ENCODE results near the gene STK39. TPM values are rescaled to one million over a fixed set of nuclear protein-coding genes. Genes with fewer than 3 reads are reported as not detected.

The STK39 gene
- total RNA-seq, 1 donor from 2014 or later, result 29.6 TPM

DNA sequence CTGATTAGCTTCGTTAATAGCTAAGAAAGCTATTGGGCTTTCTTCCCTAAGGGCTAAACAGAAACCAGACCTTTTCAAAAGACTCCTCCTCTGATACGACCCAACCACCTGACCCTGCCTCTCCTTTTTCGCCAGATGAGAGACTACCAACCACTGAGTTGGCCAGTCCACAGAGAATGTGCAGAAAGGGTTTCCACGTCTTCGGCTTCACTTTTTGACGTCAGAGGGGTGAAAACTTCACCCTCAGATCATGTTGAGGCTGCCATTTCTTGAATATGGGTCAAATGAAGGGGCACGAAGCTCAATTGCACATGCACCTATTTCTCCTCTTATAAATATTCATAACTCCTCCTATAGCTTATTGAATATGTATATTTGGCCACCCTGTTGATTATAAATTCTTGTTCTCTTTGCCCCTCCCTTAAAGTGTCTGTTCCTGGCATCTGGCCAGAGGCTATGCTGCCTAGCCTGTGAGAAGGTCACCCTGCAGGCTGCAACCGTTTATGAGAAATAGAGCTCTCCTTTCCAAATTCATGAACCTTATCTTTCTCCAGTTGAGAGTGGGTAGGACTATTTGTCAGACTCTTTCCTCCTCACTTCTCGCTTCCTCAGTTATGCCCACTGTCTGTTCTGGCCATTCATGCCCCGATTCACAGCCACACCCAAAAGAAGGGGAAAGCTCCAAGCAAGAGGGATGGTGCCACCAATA, 301.6 kb downstream of the STK39 start:
- no peak for ATAC-seq

DNA sequence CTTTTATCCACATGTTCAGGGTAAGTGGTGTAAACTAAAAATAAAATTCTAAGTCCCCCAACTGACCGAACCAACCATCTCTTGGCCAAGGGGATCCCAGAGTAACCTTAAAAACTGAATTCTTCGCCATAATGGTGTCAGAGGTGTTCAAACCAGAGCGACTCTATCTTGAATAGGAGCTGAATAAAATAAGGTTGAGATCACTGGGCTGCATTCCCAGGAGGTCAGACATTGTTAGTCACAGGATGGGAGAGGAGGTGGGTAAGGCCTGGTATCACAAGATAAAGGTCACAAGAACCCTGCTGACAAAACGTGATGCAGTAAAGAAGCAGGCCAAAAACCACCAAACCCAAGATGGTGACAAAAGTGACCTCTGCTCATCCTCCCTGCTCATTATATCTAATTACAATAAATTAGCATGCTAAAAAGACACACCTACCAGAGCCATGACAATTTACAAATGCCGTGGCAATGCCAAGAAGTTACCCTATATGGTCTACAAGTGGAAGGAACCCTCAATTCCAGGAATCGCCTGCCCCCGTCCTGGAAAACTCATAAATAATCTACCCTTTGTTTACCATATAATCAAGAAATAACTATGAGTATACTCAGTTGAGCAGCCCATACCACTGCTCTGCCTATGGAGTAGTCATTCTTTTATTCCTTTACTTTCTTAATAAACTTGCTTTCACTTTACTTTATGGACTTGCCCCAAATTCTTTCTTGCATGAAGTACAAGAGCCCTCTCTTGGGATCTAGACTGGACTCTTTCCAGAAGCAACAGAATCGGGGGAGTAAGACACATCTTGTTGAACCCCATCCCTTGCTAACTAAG, 302.4 kb downstream of the STK39 start:
- no peak for ATAC-seq

DNA sequence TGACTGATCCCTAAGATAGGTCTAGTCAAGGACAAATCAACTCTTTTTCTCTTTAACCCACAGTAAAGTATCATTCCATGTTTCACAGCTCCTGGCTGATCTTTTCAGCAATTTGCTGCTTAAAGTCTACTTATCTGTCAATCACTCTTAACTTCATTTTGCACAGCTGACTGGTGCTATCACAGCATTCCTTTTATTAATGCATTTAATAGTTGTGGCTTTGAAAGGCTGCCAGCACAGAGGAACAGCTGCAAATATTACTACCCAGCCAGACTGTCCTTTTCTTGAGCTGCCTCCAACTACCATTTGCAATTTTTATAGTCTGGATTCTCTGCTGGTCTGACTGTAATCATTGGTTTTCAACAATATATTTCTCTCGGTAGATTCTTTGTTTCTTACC, 303.5 kb downstream of the STK39 start:
- ATAC-seq, result no peak

DNA sequence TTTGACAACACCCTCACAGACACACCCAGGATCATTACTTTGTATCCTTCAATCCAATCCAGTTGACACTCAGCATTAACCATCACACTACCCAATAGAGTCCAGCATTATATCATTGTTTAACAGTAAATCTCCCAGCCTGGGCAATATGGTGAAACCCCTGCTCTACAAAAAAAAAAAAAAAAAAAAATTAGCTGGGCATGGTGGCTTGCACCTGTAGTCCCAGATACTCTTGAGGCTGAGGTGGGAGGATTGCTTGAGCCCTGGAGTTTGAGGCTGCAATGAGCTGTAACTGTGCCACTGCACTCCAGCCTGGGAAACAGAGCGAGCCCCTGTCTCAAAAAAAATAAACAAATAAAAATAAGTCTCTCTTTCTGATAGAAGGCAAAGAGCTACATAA, 304.0 kb downstream of the STK39 start:
- no peak for ATAC-seq

DNA sequence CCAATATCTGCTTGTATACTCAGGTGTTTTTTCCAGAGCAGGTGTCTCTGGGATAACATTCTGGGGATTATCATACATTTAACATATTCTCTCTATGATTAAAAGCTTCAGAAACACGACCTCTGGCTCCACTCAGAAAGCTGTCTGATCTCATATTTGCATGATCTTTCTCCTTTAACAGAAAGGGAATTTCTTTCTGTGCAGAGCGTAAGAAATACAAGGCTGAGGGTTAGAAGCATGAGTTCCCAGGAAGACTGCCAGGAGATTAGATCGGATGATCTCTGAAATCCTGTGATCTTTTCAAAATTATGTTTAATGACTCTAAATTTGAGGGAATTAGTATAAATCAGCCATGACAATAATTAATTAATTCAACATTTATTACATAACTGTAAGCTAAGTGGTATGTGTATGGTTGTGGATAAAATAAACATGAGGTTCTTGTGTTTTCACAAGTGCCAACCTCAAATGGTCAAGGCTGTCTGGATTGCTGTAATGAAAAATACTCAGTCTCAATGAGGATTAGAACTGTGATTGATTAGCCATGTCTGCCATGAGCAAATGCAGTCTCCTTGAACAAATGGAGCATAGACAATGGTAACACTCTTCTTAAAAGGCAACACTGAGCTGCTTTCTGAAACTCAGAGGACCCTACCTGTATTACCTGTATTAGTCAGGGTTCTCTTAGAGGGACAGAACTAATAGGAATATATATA, 304.9 kb downstream of the STK39 start:
- ATAC-seq, result no peak

DNA sequence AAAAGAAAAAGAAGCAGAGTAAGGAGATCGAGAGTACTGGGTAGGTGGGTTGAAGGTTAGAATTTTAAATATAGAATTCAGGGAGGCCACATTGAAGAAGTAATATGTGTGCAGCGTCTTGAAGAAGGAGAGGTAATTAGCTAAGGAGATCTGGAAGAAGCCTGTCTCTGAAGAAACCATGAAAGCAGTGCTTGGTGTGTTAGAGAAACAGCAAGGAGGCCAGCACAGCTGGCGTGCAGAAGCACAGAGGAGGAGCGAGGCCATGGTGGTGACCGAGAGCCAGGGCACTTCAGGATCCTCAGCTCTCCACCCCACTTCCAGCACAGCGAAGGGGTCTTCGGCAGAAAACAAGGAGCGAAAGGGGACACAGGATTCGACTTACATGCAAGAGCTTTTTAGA, 305.8 kb downstream of the STK39 start:
- ATAC-seq, result no peak

DNA sequence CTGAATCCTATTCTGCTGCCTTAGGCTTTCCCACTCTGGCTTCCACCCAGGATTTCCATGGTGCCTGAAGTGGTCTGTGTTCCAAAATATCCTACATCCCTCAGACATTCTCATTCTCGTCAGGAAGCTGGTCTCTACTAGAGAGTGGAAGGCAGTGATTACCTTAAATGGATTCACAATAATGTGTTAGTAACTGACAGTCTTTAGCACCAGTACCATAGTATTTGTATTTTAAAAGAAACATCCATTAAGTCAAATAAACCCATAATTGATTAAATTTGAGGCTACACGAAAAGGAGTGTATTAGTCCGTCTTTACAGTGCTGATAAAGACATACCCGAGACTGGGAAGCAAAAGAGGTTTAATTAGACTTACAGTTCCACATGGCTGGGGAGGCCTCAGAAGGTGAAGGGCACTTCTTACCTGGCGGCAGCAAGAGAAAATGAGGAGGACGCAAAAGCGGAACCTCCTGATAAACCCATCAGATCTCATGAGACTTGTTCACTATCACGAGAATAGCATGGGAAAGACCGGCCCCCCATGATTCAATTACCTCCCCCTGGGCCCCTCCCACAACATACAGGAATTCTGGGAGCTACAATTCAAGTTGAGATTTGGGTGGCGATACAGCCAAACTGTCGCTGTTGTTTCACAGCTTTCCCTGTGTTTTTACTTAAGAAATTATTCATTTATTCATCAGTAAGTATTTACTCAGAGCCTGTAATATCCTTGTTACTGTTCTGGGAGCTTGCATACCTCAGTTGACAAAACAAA, 306.5 kb downstream of the STK39 start:
- no peak for ATAC-seq

DNA sequence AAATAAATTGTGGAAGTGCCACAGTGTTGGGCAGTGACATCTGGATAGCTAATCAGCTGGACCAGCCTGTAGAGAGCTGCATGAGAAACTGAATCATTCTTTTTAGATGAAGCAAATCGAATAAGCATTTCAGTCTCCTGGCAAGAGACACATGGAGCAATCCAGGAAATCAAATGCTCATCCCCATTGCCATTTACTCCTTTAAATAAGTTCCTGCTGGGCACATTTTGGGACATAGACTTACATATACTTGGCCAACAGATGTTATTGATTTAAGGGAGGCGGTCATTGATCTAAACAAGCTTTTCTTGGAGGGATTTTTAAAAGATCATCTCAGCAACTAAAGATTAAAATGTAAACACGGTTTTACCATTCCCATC, 307.1 kb downstream of the STK39 start:
- no peak for ATAC-seq

DNA sequence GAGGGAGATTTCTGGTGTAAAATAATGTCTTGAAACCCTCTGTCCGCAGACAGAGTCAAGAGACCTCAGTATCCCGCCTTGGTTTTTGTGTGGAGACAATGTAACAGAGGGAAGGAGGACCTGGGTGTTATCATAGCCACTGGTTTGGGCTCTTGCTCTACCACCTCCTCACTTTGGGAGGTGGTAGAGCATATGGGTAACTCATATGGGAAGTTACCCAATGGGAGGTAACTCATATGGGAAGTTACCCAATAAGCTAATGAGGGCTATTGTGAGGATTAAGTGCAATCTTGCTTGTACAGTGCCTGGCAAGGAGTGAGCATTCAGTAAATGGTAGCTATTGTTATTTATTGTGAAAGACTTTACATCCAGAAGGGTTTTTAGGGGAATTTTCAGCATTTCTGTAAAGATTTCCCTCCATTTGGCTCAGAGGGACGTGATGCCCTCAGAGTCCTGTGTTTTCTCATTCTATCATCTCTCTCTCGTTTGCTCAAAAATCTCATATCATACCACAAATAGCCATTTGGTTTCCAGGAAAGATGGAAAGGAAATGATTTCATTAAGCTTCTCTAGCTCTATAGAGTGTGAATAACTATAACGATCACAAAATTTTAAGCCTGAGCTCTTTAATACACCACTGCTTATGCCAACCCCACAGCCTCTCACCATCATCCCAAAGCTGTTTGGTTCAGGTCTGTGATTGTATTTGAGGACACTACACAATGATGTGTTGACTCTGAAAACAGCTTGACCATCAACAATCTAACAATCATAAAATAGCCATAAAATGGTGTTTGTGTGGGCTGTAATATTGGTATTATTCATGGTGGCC, 307.7 kb downstream of the STK39 start:
- no peak for ATAC-seq

DNA sequence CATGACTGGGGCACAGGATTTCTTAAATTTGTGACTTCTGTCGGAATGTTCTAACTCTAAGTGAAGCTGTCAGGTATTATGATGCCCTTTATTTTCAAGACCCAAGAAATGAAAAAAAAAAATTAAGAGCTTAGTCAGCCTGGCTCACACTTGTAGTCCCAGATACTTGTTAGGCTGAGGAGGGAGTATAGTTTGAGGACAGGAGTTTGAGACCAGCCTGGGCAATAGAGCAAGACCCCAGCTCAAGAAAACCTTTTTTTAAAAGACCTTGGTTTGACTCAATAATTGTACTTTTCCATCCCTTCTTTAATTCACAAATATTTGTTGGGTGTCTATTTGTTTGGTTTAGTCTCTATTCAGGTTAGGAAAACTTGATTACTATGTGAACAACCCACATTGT, 310.0 kb downstream of the STK39 start:
- ATAC-seq, result no peak

DNA sequence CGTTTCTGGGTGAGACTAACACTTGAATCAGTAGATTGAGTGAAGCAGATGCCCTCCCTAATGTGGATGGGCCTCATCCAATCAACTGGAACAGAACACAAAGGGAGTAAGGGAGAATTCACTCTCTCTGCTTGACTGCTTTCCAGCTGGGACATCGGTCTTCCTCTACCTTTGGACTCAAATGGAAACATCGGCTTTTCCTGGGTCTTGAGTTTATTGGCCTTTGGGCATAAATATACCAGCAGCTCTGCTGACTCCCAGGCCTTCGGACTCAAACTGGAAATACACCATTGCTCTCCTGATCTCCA, 311.6 kb downstream of the STK39 start:
- no peak for ATAC-seq

DNA sequence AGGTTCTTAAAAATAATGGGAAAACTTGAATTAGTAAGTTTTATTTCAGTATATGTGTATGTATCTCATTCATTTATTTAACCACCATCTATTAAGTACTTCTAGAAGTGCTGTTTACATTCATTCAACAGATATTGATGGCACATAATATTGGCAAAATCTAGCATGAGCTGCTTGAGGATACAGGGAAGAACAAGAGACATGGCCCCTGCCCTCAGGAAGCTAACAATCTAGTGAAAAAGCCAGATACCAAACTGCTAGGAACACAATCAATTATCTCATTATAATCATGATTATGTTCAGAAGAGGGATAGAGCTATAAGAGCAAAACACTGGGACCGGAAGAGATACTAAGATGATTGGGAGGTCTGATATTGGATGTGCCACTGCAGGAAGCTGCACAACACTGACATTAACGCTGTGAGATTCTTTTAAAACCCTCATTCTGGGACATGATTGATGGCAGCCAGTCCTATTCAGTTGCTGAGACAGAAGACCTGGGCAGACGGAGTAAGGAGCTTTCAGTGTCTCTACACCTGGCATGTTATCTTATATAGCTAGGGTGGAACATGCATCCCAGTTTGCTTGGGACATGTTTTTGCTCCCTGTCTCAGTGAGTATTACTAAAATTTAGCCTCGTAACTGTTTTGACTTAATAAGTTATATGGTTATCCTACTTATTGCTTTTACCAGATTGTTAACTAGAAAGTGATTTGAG, 314.1 kb downstream of the STK39 start:
- no peak for ATAC-seq

DNA sequence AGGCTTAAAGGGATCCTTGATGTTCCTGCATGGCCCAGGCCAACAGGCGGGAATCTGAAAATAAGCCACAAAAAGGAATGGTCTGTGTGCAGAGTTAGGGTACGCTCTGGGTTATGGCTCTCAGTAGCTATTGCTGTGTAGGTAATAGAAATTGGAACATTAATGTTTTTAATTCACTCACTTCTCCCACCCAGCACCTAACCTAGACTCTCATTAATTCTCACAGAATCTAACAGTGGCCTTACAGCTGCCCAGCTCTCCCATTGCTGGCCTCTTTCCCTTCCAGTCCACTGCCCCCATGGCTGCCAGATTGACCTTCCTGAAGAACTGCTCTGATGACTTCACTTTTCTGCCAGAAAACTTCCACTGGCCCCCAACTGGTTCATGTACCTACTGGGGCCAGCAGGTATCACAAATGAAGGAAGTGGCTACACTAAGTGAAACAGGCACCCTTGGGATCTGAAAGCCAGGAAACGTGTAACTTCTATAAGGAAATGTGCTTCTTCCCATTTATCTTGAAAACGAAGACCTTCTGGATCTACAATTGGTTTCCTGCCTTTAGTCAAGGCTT, 315.2 kb downstream of the STK39 start:
- ATAC-seq, result no peak

DNA sequence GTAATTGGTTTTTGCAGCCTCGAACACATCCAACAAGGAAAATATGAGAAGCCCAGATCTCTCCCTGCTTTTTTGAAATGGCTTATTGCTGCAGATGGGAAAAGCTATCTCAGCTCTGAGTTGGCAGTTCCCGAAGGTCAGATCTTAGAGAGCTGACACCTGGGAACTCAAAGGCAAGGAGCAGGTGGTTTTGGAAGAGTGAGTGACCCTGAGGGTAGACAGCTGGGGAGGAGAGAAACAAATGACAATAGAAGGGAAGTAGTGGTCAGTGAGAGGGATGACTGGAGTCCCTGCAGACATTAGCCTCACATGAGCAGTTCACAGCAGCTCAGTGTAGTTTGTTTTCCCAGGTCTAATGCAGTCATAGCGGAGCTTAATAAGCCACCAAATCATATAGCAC, 317.9 kb downstream of the STK39 start:
- ATAC-seq, result no peak

DNA sequence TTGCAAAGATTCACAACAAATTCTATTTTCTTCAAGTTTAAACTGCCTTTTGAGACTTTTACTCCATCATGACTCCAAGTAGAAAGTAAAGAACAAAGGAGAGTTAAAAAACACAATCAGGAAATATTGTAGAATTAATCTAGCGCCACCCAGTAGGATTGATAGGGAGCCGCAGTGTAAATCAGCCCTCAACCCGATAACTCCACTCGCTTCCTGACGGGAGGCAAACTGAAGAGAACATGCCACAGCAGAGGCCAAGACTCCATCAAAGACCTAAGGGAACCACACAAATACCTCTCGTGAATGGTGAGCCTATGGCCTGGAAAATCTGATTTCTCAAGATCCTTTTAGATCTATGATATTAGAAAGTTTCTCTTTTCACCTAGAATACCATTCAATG, 319.0 kb downstream of the STK39 start:
- ATAC-seq, result no peak

DNA sequence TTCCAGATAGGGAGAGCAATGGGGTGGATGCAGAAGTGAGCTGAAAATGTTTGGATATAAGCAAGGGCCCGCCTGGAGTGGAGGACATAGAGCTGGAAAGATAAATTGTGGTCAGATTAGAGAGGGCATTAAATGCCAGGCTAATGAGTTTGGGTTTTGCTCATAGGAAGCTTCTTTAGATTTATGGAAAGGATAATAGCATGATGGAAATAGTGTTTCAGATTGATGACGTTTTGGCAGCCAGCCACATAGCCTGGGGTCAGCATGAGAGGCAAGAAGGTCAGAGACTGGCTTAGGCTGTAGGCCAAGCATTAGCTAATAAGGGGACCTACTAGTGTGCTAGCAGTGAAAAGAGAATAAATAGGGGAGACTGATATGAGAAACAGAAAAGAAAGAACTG, 321.6 kb downstream of the STK39 start:
- no peak for ATAC-seq

DNA sequence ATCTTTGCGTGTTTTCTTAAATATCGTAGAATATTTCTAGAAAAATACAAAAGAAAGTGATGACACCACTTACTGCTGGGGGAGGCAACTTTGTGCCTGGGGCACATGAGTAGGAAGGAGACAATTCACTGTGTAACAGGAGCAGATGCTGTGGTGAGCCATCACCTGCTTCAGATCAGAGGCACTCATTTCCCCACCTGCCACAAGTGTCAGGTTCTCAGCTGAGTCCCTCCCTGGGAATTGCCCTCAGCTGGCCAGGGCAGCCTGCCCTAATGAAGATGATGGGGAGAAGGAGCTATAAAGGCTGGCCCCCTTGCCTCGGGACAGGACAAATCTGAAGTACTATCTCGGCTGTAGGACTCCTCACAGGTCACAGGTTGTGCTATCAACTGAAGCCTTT, 322.8 kb downstream of the STK39 start:
- ATAC-seq, result no peak

DNA sequence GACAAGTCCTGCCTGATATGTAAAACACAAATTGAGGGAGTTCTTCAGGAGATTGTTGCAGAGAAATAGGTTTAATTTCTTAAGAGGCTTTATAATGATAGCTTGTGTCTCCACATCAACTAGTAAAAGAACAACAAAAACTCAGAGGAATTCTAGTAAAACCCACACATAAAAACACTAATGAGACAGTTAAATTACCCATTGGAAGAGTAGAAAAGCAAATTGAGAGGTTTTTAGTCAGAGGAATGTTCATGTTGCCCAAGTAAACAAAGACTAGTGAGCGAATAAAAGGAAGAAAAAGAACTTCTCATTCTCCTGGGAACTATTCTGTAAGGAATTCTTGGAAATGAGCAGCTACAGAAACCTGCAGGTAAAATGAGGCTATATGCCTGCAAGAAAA, 330.6 kb downstream of the STK39 start:
- no peak for ATAC-seq

DNA sequence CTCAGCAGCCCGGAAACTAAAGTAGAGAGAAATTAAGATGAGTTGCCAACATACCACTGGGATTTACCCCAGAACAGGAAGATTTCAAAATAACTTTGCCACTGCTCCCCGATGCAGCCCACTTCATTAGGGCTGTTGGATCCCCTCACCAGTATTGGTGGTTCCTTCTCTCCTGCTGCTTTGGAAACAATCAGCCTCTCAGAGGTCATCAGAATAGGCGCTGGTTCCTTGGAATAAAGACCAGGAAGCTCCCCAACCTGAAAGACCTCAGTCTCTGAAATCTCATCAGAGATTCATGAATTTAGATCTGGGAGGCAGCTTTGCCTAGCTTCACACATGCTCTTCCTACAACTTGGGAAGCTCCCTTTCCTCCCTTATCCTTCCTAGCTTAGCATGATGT, 332.4 kb downstream of the STK39 start:
- ATAC-seq, result no peak

DNA sequence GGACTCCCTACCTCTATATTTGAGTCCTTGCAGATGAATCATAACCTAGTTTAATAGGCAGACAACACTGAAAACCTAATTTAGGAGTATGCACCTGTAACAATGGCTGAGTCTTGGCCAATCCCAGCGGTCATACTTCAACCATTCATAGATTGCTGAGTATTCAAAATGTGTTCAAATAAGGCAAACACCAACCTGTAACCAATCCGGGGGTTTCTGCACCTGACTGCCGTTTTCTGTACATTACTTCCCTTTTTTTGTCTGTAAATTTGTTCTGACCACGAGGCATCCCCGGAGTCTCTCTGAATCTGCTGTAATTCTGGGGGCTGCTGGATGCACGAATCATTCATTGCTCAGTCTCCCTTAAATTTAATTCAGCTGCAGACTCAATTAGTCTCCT, 338.6 kb downstream of the STK39 start:
- no peak for ATAC-seq

DNA sequence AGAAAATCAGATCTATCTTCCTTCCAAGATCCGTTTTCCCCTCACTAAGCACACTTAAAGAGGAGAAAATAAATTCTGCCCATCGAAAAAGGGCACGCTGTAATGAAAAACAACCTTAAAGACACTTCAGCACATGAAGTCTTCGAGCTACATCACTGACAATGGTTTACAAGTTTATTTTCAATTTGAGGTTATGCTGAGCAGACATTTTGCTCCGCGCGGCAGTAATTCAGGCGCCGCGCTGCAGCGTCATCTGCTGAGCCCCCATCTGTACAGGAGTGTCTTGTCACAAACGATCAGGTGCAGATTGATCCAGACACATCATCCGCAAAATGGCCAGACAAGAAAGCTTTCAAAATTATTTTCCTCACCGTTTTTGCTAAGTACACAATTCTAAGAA, 341.7 kb downstream of the STK39 start:
- ATAC-seq, result no peak
